Suprapubic skin (tissue), 4 donors: ENCODE results near the gene TCP10L. TPM values are rescaled to one million over a fixed set of nuclear protein-coding genes. Genes with fewer than 3 reads are reported as not detected.

ENCODE experiments used
- DNase-seq, 2 donors: peaks; one replicate each; pipeline ENCODE4 v3.0.0-alpha.2; 2019; ENCODE audit warnings: low spot score in 2 of 2
- H3K27ac ChIP-seq: fragments of 200-600 bp; sonication (generic); one replicate; pipeline ENCODE4 v1.5.1; 2019
- H3K27me3 ChIP-seq: fragments of 200-600 bp; sonication (generic); one replicate; pipeline ENCODE4 v1.5.1; 2019
- H3K36me3 ChIP-seq: fragments of 200-600 bp; sonication (generic); one replicate; pipeline ENCODE4 v1.5.1; 2019
- H3K4me1 ChIP-seq: fragments of 200-600 bp; sonication (generic); one replicate; pipeline ENCODE4 v1.5.1; 2019
- H3K4me3 ChIP-seq: fragments of 200-600 bp; sonication (generic); one replicate; pipeline ENCODE4 v1.5.1; 2019; ENCODE audit warnings: mild to moderate bottlenecking
- H3K9me3 ChIP-seq: fragments of 200-600 bp; sonication (generic); one replicate; pipeline ENCODE4 v1.5.1; 2019
- CTCF ChIP-seq, 2 donors: fragments of 200-600 bp in 1 of 2; fragments of 450-650 bp in 1 of 2; sonication (generic) in 1 of 2; IDR thresholded peaks; one replicate each; pipeline ENCODE4 v1.5.1; 2016 to 2019; ENCODE audit warnings: antibody characterized with exemption in 2 of 2, mild to moderate bottlenecking in 1 of 2, moderate library complexity in 1 of 2
- EP300 ChIP-seq: sonication (generic); formaldehyde crosslinking; IDR thresholded peaks from one replicate; pipeline ENCODE4 v1.6.1; 2017; ENCODE audit warnings: antibody characterized with exemption
- POLR2A ChIP-seq, 2 donors: fragments of 450-650 bp; IDR thresholded peaks; one replicate each; pipeline ENCODE4 v1.6.1; 2017; ENCODE audit warnings: antibody characterized with exemption in 2 of 2, mild to moderate bottlenecking in 2 of 2, moderate library complexity in 2 of 2
- POLR2AphosphoS5 ChIP-seq, 3 donors: sonication (generic); formaldehyde crosslinking; IDR thresholded peaks; one replicate each; pipeline ENCODE4 v1.6.1; 2017; ENCODE audit warnings: antibody characterized with exemption in 3 of 3
- WGBS: methylation state at CpG from one replicate; pipeline ENCODE4 v1.1.5; 2018; 5-methylcytosine and 5-hydroxymethylcytosine counted together
- total RNA-seq, 4 donors: library from RNA; depleted of rRNA; stranded (reverse); fragments of >200 nt; gene quantifications; one replicate each; pipeline ENCODE4 v1.1.0, GENCODE V29; 2016

Gene TCP10L
- total RNA-seq, 4 donors from 2014 or later = 2.2 TPM; not detected in 3

GRCh38 chr21:32603131-32603530, 17.8 kb upstream of the TCP10L start:
- H3K4me3 ChIP-seq = no peak overlapping the region
- H3K36me3 ChIP-seq = peaks cover 77% of the 10 kb centered on the region
- H3K9me3 ChIP-seq = no peaks in the 10 kb centered on the region
- no peaks in the 10 kb centered on the region for H3K4me1 ChIP-seq
- H3K27me3 ChIP-seq = no peaks in the 10 kb centered on the region
- WGBS = 76% methylated on average over 8 of the region's 8 CpGs
- no peak for DNase-seq
- no peak overlapping the region for H3K27ac ChIP-seq
- no peak for TF ChIP-seq CTCF (IDR thresholded peaks at IDR 0.05)
- TF ChIP-seq POLR2A (IDR thresholded peaks at IDR 0.05) = no peak
- TF ChIP-seq POLR2AphosphoS5 (IDR thresholded peaks at IDR 0.05) = no peak
- TF ChIP-seq EP300 = no peak

GRCh38 chr21:32602099-32602498, 16.8 kb upstream of the TCP10L start:
- Histone ChIP-seq H3K9me3 (no peaks in the 10 kb centered on the region), H3K4me3 (no peak overlapping the region), H3K27ac (no peak overlapping the region), H3K36me3 (peaks cover 68% of the 10 kb centered on the region), H3K4me1 (no peaks in the 10 kb centered on the region), H3K27me3 (no peaks in the 10 kb centered on the region)
- 95% methylated on average over 5 of the region's 6 CpGs for WGBS
- TF ChIP-seq POLR2AphosphoS5 (IDR thresholded peaks at IDR 0.05) (no peak), EP300 (no peak), POLR2A (IDR thresholded peaks at IDR 0.05) (no peak), CTCF (IDR thresholded peaks at IDR 0.05) (no peak)
- DNase-seq = no peak

GRCh38 chr21:32599526-32599925, 14.2 kb upstream of the TCP10L start:
- peaks cover 42% of the 10 kb centered on the region for H3K36me3 ChIP-seq
- H3K9me3 ChIP-seq = no peaks in the 10 kb centered on the region
- WGBS = 90% methylated on average over 8 of the region's 8 CpGs
- no peaks in the 10 kb centered on the region for H3K27me3 ChIP-seq
- no peak for DNase-seq
- H3K27ac ChIP-seq = no peak overlapping the region
- no peak overlapping the region for H3K4me3 ChIP-seq
- TF ChIP-seq CTCF (IDR thresholded peaks at IDR 0.05) (no peak), POLR2A (IDR thresholded peaks at IDR 0.05) (no peak), EP300 (no peak), POLR2AphosphoS5 (IDR thresholded peaks at IDR 0.05) (no peak)
- H3K4me1 ChIP-seq = no peaks in the 10 kb centered on the region

GRCh38 chr21:32599091-32599490, 13.8 kb upstream of the TCP10L start:
- H3K36me3 ChIP-seq = peaks cover 38% of the 10 kb centered on the region
- no peak for DNase-seq
- WGBS = 87% methylated on average over 5 of the region's 5 CpGs

GRCh38 chr21:32597205-32597604, 11.9 kb upstream of the TCP10L start:
- no peaks in the 10 kb centered on the region for H3K27me3 ChIP-seq
- DNase-seq = no peak

More at GRCh38 chr21:32599091-32599490, 13.8 kb upstream of the TCP10L start:
- H3K4me1 ChIP-seq = no peaks in the 10 kb centered on the region
- no peaks in the 10 kb centered on the region for H3K27me3 ChIP-seq
- H3K4me3 ChIP-seq = no peak overlapping the region
- H3K27ac ChIP-seq = no peak overlapping the region
- H3K9me3 ChIP-seq = no peaks in the 10 kb centered on the region
- TF ChIP-seq POLR2AphosphoS5 (IDR thresholded peaks at IDR 0.05) = no peak
- TF ChIP-seq CTCF (IDR thresholded peaks at IDR 0.05) = no peak
- no peak for TF ChIP-seq POLR2A (IDR thresholded peaks at IDR 0.05)
- TF ChIP-seq EP300 = no peak

More at GRCh38 chr21:32597205-32597604, 11.9 kb upstream of the TCP10L start:
- TF ChIP-seq POLR2AphosphoS5 (IDR thresholded peaks at IDR 0.05) (no peak), EP300 (no peak), CTCF (IDR thresholded peaks at IDR 0.05) (no peak), POLR2A (IDR thresholded peaks at IDR 0.05) (no peak)
- Histone ChIP-seq H3K27ac (no peak overlapping the region), H3K36me3 (peaks cover 19% of the 10 kb centered on the region), H3K4me1 (no peaks in the 10 kb centered on the region), H3K4me3 (no peak overlapping the region), H3K9me3 (no peaks in the 10 kb centered on the region)
- WGBS = 37% methylated on average over 6 of the region's 6 CpGs
